AG10803 (cell line): Measurements from ENCODE around the gene SSC4D.

Experiments
- DNase-seq: peaks from one replicate; pipeline ENCODE4 v3.0.0; 2010; ENCODE audit warnings: low read depth
- H3K4me3 ChIP-seq: 2 replicates; pipeline ENCODE4 v1.5.1; 2011; ENCODE audit warnings: mild to moderate bottlenecking, low read length, control low read depth
- CTCF ChIP-seq: conservative IDR thresholded peaks from 2 replicates; pipeline ENCODE4 v1.5.1; 2011; ENCODE audit warnings: mild to moderate bottlenecking, low read length, control low read depth, inconsistent platforms

Gene SSC4D

GRCh38 chr7:76381814-76382213, 27.7 kb downstream of the SSC4D start:
- peak; percentile 22; the same call in 1 of the 2 replicates for TF ChIP-seq CTCF
- no peak overlapping the region for H3K4me3 ChIP-seq
- DNase-seq = no peak

GRCh38 chr7:76380623-76380966, 28.9 kb downstream of the SSC4D start:
- TF ChIP-seq CTCF = no peak
- H3K4me3 ChIP-seq = peak overlapping the region; percentile 50; the same call in 1 of the 2 replicates
- DNase-seq = peak; percentile 43

- no peak for TF ChIP-seq CTCF
- peak; percentile 60 for DNase-seq
- H3K4me3 ChIP-seq = no peak overlapping the region
These were observed 32.1 kb downstream of the SSC4D start for GRCh38 chr7:76377186-76377918.

GRCh38 chr7:76375251-76375650, 34.2 kb downstream of the SSC4D start:
- TF ChIP-seq CTCF = no peak
- DNase-seq = no peak

GRCh38 chr7:76372984-76373833, 36.3 kb downstream of the SSC4D start:
- no peak for TF ChIP-seq CTCF
- DNase-seq = peak; percentile 65
- no peak overlapping the region for H3K4me3 ChIP-seq

More at GRCh38 chr7:76375251-76375650, 34.2 kb downstream of the SSC4D start:
- no peak overlapping the region for H3K4me3 ChIP-seq

- no peak for DNase-seq
- TF ChIP-seq CTCF = no peak
- H3K4me3 ChIP-seq = no peak overlapping the region
These were observed 38.1 kb downstream of the SSC4D start for GRCh38 chr7:76371396-76371795.
